ENCODE measurements around the gene RPL13A.
"Not testable (repeated sequence)": the region's sequence is repeated elsewhere in the genome, so short reads cannot be mapped to it uniquely, and the experiment has no call there.

RPL13A gene

DNA sequence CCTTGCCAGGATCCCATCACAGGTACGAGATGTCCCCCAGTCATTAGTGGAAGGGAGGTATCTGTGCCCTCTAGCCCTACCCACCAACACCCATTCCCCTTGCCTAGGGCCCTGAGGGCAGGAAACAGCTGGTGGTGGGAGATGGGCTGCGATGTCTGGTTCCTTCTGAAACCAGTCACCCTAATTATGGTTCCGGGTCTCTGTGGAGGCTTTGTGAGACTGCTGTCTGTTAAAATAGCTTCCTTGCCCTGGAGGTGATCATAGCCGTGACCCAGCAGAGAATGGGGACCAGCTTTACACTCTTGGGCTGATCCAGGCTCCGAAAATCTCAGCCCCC lies 28.9 kb upstream of the RPL13A start:
- DNase-seq: no peak

GRCh38 chr19:49459388-49459787 lies 28.0 kb upstream of the RPL13A start:
- DNase-seq: no peak

DNA sequence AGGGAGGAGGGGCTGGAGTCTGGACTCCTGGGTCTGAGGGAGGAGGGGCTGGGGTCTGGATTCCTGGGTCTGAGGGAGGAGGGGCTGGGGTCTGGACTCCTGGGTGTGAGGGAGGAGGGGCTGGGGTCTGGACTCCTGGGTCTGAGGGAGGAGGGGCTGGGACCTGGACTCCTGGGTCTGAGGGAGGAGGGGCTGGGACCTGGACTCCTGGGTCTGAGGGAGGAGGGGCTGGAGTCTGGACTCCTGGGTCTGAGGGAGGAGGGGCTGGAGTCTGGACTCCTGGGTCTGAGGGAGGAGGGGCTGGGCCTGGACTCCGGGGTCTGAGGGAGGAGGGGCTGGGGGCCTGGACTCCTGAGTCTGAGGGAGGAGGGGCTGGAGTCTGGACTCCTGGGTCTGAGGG lies 26.3 kb upstream of the RPL13A start:
- not testable (repeated sequence) for DNase-seq

- DNase-seq: no peak
Measured at GRCh38 chr19:49461656-49462055, 25.8 kb upstream of the RPL13A start.

GRCh38 chr19:49462492-49462891 lies 24.9 kb upstream of the RPL13A start:
- no peak for DNase-seq

DNA sequence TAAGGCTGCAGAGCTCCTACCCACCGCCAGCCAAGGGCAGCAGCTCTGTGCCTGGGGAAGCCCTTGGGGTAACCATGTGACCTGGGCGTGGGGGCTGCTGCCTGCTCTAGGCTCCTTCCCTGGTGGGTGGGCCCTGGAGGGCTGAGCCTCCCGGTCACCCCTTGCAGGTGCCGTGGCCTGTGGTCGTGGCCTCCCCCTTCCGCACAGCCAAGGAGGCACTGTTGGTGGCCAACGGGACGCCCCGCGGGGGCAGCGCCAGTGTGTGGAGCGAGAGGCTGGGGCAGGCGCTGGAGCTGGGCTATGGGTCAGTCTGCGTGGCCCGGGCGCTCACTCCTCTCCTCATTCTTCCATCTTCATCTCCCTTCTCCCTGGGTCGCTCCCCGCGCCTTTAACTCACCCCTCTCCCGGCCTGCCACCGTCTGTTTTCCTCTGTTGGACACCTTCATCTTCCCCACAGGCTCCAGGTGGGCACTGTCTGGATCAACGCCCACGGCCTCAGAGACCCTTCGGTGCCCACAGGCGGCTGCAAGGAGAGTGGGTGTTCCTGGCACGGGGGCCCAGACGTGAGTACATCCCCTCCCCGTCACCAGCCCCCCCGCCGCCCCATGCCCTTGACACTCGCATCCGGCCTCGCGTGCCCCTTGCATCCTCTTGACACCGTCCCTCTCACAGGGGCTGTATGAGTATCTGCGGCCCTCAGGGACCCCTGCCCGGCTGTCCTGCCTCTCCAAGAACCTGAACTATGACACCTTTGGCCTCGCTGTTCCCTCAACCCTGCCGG lies 23.3 kb upstream of the RPL13A start:
- DNase-seq: no peak

DNA sequence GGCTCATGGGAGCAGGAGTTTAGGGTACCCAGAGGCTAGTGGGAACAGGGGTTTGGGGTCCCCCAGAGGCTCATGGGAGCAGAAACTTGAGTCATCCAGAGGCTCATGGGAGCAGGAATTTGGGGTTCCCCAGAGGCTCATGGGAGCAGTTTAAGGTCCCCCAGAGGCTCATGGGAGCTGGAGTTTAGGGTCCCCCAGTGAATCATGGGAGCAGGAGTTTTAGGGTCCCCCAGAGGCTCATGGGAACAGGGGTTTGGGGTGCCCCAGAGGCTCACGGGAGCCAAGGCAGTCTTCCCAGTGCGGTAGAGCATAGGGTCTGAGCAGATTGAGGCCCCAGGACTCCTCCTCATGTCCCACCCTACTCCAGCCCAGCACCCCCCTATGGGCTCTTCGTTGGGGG lies 22.0 kb upstream of the RPL13A start:
- no peak for DNase-seq

DNA sequence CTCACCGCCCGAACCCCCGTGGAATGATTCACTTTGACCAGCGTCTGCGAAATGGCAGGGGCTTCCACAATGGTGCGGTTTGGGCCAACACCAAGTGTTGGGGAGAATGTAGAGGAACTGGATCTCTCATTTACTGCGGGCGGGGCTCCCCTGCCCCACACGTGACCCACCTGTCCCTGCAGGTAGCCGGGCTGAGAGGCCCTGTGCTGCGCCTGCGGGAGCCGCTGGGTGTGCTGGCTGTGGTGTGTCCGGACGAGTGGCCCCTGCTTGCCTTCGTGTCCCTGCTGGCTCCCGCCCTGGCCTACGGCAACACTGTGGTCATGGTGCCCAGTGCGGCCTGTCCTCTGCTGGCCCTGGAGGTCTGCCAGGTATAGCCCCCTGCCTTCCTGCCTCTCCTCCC lies 19.2 kb upstream of the RPL13A start:
- no peak for DNase-seq

DNA sequence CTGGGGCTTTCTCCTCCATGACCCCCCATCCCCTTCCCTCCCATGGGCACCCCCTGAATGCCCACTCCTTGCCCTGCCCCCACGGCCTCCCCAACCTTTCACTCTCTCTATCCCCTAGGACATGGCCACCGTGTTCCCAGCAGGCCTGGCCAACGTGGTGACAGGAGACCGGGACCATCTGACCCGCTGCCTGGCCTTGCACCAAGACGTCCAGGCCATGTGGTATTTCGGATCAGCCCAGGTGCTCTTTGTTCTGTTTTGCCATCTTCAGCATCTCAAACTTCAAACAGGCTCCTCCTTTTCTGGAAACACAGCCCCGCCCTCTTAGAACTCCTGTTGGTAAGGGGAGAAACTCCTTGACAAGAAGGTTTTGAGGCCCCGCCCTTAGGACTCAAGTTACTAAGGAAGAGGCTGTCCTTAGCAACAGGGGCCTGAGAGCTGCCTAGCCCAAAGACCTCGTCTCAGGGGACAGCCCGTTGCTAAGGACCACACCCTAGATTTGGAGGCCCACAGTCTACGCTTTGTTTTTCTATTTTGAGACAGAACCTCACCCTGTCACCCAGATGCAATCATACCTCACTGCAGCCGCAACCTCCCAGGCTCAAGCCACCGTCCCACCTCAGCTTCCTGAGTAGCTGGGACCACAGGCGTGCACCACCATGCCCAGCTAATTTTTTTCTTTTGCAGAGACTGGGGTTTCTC lies 18.5 kb upstream of the RPL13A start:
- peak; percentile 79 for DNase-seq

- peak; percentile 96 for DNase-seq
Measured at GRCh38 chr19:49469828-49470614, 17.4 kb upstream of the RPL13A start.

GRCh38 chr19:49470615-49470978 lies 16.8 kb upstream of the RPL13A start:
- no peak for DNase-seq

DNA sequence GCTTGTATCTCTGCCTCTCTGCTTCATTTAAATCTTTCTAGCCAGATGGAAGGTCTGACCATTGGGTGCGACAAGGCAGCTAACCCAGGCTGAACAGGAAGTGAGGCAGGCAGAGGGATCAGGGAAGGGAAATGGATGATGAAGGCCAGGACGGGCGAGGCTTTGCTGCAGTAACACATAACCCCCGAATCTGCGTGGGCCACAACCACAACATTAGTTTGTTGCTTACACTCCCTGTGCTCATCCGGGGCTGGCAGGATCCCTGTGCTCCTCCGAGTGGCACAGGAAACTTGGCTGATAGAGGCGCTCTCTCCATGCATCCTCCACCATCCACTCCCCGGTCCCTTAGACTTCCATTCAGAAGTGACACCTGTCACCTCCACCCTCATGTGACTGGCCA lies 14.5 kb upstream of the RPL13A start:
- no peak for DNase-seq

GRCh38 chr19:49473501-49473867 lies 13.9 kb upstream of the RPL13A start:
- DNase-seq: not testable (repeated sequence)

DNA sequence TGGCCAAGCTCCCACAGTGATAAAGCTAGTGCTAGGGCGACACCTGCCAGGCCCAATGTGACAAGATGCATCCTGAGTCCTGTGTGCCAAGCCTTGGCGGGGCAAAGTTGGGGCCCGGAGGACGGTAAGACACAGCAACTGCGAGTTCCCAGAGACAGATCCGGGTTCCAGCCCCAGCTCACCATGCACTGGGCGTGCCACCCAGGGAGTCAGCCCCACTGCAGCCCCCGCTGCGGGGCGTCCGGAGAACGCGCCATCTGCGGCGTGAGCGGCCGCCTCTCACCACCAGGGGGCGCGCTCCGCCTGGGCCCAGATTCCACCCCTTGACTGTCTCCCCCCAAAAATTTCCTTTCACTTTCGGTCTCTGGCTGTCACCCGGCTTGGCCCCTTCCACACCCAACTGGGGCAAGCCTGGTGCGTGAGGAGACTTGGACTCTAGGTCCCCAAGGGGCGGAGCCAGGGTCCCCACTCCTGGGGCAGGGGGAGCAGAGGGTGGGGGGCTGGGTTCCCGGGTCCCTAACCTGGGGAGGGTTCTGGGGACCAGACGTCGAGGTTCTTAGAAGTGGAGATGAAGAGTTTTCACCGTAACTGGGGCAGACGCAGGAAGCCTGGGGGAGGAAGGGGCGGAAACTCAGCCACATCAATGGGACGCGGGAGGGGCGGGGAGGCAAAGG lies 13.4 kb upstream of the RPL13A start, which contains the start of gene FLT3LG:
TSS of gene FLT3LG (plus strand) at position 348 of the 674 bp plus-strand sequence. CDS start 425 bp downstream, outside the sequence.
- DNase-seq: peak; percentile 78

GRCh38 chr19:49474542-49474924 lies 12.9 kb upstream of the RPL13A start:
- DNase-seq: no peak

DNA sequence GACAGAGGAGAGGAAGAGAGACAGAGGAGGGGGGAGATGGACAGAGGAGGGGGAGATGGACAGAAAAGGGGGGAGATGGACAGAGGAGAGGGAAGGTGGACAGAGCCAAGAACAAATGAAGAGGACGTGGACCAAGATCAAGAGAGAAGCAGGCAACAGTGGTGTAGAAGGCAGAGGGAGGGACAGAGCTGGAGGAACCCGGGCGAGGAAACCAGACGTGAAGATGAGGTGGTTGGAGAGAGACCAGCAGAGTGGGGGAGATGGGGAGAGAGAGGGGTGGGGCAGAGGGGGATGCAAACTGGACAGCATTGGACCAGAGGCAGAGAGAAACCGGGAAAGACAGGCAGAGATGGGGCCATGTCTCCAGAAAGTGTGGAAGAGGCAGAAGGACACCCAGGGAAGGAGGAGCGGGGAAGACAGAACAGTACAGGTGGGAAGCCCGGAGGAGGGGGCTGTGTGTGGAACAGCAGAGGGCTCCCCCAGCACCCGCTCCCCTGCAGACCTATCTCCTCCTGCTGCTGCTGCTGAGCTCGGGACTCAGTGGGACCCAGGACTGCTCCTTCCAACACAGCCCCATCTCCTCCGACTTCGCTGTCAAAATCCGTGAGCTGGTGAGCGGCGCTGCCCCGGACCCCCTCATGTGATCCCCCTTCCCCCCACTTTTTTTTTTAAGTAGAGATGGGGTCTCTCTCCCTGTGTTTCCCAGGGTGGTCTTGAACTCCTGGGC lies 12.1 kb upstream of the RPL13A start:
- DNase-seq: no peak

DNA sequence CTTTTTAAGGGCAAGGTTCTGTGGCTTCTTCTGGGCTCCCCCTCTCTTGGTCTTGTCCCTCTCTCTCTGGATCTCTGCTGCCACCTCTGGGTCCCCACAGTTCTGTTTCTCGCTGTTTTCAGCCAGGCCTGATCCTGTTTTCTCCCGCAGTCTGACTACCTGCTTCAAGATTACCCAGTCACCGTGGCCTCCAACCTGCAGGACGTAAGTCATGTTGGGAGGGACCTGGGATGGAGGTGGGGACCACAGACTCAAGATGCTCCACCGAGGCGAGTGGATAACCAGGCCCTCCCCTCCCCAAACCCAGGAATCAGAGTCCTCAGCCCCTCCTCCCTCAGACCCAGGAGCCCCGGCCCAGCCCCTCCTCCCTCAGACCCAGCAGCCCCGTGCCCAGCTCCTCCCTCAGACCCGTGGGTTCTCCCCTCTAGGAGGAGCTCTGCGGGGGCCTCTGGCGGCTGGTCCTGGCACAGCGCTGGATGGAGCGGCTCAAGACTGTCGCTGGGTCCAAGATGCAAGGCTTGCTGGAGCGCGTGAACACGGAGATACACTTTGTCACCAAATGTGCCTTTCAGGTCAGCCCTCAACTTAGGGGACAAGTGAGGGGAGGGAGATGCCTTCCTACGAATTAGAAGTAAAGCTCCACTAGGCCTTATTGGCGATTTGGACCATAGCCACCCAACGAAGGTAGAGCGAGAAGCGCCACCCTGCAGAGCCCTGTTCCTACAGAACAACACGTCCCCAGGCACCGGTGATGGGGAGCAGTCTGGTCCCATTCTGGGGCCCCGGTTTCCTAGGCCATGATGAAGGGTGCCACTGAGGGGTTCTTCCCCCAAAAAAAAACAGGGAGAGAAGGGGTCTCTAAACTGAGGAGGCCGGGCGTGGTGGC lies 11.2 kb upstream of the RPL13A start:
- peak; percentile 34 for DNase-seq

DNA sequence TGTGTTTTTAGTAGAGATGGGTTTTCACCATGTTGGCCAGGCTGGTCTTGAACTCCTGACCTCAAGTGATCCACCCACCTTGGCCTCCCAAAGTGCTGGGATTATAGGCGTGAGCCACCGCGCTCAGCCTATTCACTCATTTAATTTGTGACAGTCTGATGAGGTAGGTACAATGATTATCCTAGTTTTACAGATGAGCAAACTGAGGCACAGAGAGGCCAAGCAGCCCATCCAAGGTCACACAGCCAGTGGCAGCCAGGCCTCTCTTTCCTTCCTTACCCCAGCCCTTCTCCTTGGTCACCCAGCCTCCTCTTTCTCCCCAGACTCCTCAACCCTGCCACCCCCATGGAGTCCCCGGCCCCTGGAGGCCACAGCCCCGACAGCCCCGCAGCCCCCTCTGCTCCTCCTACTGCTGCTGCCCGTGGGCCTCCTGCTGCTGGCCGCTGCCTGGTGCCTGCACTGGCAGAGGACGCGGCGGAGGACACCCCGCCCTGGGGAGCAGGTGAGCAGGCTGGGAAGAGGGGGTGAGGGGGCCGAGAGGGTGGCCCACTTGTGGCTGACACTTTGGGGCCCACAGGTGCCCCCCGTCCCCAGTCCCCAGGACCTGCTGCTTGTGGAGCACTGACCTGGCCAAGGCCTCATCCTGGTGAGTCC lies 7.3 kb upstream of the RPL13A start:
- no peak for DNase-seq

- no peak for DNase-seq
Measured at GRCh38 chr19:49481020-49481683, 6.3 kb upstream of the RPL13A start.

DNA sequence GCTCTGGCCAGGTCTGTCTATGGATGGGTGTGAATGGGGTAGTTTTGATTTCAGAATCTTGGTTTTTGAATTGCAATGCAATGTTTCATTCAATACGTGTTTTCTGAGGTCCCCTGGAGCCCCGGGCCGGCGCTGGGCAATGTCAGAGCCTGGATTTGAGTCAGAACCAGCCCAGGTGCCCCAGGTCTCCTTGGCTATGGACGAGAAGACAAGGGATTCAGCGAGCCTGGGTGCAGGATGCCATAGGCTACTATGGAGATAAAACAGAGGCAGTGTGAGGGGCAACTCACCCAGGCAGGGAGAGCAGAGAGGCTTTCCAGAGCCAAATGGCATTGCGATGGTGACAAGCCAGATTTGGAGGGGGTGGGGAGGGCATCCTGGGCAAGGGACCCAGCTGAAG lies 1.2 kb upstream of the RPL13A start:
- no peak for DNase-seq
